ENCODE measurements around the gene BTBD2. TPM values are rescaled to one million over a fixed set of nuclear protein-coding genes. Genes with fewer than 3 reads are reported as not detected.
A peak's percentile ranks its signal among the peaks of the same experiment; 100 is the strongest.

BTBD2 gene
- polyA plus RNA-seq (2013) = 43.8 and 44.5 TPM in 2 replicates

DNA sequence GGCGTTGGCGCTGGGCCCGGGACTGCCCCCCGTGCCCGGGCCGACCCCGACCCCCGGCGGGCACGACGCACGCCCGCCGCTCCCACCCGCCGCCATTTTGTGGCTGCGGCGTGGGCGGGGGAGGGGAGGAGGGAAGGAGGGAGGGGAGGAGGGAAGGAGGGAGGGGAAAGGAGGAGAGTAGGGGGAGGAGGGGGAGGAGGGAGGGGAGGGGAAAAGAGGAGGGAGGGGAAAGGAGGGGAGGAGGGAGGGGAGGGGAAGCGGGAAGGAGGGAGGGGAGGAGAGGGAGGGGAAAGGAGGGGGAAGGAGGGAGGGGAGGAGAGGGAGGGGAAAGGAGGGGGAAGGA, at the start of gene BTBD2:
TSS of gene BTBD2 (minus strand) at position 107 of the 343 bp plus-strand sequence. CDS start at position 96, 11 bp downstream.
- H3K79me1 ChIP-seq (ENCODE audit: low read length) = peaks cover 3% of the 10 kb centered on the region
- H3K27ac ChIP-seq (ENCODE audit: low read depth, low read length) = peak within 1 kb of the TSS; percentile 25
- peaks cover 5% of the 10 kb centered on the region for H3K9me3 ChIP-seq (ENCODE audit: insufficient read depth, low read depth, low read length)
- H2AFZ ChIP-seq (ENCODE audit: insufficient read depth, low read length, poor library complexity) = peak within 1 kb of the TSS; percentile 94
- H2BK5ac ChIP-seq (ENCODE audit: low read depth, low read length, poor library complexity) = no peak within 1 kb of the TSS
- peaks cover 10 to 11% of the 10 kb centered on the region in 2 experiments for H3K4me1 ChIP-seq (ENCODE audit: control insufficient read depth in 1 of 2, insufficient read depth in 2 of 2, low read length in 2 of 2)
- DNase-seq = no peak
- H3K36me3 ChIP-seq (ENCODE audit: control insufficient read depth in 1 of 2, insufficient read depth in 2 of 2, low read length in 2 of 2) = no peaks in the 10 kb centered on the region
- H3K9ac ChIP-seq (ENCODE audit: low read length) = peak within 1 kb of the TSS; percentile 85
- peak within 1 kb of the TSS; percentile 100 for H3K18ac ChIP-seq (ENCODE audit: low read length)
- peak within 1 kb of the TSS; percentile 89 for H2BK120ac ChIP-seq (ENCODE audit: insufficient read depth, low read length, poor library complexity)
- H3K23ac ChIP-seq (ENCODE audit: low read length) = no peak within 1 kb of the TSS
- H4K12ac ChIP-seq (ENCODE audit: low read depth, low read length) = peak within 1 kb of the TSS; percentile 95
- peak within 1 kb of the TSS; percentile 78 for H3K4ac ChIP-seq (ENCODE audit: low read depth, low read length)
- no peak within 1 kb of the TSS for H2BK12ac ChIP-seq (ENCODE audit: low read length)
- no peaks in the 10 kb centered on the region for H3K27me3 ChIP-seq (ENCODE audit: insufficient read depth, low read length)
- peak within 1 kb of the TSS; percentile 97 for H4K8ac ChIP-seq (ENCODE audit: low read depth, low read length)
- peaks cover 4% of the 10 kb centered on the region for H3K79me2 ChIP-seq (ENCODE audit: control insufficient read depth, insufficient read depth, low read length, poor library complexity)
- H3K4me3 ChIP-seq (ENCODE audit: low read depth, low read length) = peak within 1 kb of the TSS; percentile 84
- H3K4me2 ChIP-seq (ENCODE audit: low read length) = peak within 1 kb of the TSS; percentile 89
- H4K91ac ChIP-seq (ENCODE audit: low read depth, low read length) = peak within 1 kb of the TSS; percentile 87
- H2AK5ac ChIP-seq (ENCODE audit: low read length) = peak within 1 kb of the TSS; percentile 93
- H3K14ac ChIP-seq (ENCODE audit: low read length) = peak within 1 kb of the TSS; percentile 97
- WGBS (ENCODE audit: extremely low coverage, insufficient coverage, insufficient read length) = no CpG with 5 or more reads among the region's 20 CpGs

DNA sequence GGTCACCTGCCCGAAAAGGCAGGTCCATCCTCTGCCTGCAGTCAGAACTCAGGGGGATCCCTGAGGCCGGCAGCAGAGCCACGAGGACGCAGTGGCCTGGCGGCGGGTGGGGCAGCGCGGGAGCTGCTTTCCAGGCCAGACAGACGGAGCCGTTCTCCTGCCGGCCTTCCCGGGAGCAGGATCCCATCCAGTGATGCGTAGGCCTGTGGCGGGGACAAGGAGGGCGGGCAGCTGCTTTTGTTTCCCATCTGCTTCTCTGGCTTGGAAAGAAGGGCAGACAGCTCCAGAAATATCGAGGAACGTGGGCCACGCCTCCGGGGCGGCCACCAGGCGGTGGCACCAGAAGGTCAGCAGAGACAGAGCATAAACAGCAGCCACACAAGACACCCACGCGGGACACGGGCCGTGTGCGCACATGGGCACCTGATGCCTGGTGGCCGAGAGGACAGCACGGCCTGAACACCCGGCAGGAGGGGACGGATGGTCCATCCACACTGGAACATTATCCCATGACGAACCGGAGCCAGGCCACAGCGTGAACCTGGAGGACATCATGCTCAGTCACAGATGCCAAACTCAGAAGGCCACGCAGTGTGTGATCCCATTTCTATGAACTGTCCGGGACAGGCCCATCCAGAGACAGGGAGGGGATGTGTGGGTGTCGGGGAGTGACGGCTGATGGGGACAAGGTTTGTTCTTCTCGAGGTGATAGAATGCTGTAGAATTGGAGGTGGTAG, 49.4 kb upstream of the BTBD2 start:
- Histone ChIP-seq H4K12ac (ENCODE audit: low read depth, low read length) (no peak overlapping the region), H2AK5ac (ENCODE audit: low read length) (peak overlapping the region; percentile 16), H3K18ac (ENCODE audit: low read length) (no peak overlapping the region), H3K27me3 (ENCODE audit: insufficient read depth, low read length) (no peaks in the 10 kb centered on the region), H2BK5ac (ENCODE audit: low read depth, low read length, poor library complexity) (no peak overlapping the region), H3K27ac (ENCODE audit: low read depth, low read length) (no peak overlapping the region), H3K9me3 (ENCODE audit: insufficient read depth, low read depth, low read length) (no peaks in the 10 kb centered on the region), H2BK120ac (ENCODE audit: insufficient read depth, low read length, poor library complexity) (no peak overlapping the region), H3K79me2 (ENCODE audit: control insufficient read depth, insufficient read depth, low read length, poor library complexity) (peaks cover 8% of the 10 kb centered on the region), H2AFZ (ENCODE audit: insufficient read depth, low read length, poor library complexity) (no peak overlapping the region), H3K4ac (ENCODE audit: low read depth, low read length) (no peak overlapping the region), H3K23ac (ENCODE audit: low read length) (no peak overlapping the region), H3K4me3 (ENCODE audit: low read depth, low read length) (no peak overlapping the region), H3K4me2 (ENCODE audit: low read length) (no peak overlapping the region), H3K14ac (ENCODE audit: low read length) (no peak overlapping the region), H4K91ac (ENCODE audit: low read depth, low read length) (no peak overlapping the region), H4K8ac (ENCODE audit: low read depth, low read length) (no peak overlapping the region), H3K79me1 (ENCODE audit: low read length) (peaks cover 18% of the 10 kb centered on the region), H2BK12ac (ENCODE audit: low read length) (no peak overlapping the region), H3K36me3 (ENCODE audit: control insufficient read depth in 1 of 2, insufficient read depth in 2 of 2, low read length in 2 of 2) (no peaks in the 10 kb centered on the region), H3K9ac (ENCODE audit: low read length) (no peak overlapping the region), H3K4me1 (ENCODE audit: control insufficient read depth in 1 of 2, insufficient read depth in 2 of 2, low read length in 2 of 2) (peaks cover 14 to 17% of the 10 kb centered on the region in 2 experiments)
- DNase-seq = no peak
- no CpG with 5 or more reads among the region's 38 CpGs for WGBS (ENCODE audit: extremely low coverage, insufficient coverage, insufficient read length)

- Histone ChIP-seq H3K27me3 (ENCODE audit: insufficient read depth, low read length) (no peaks in the 10 kb centered on the region), H3K4me1 (ENCODE audit: control insufficient read depth in 1 of 2, insufficient read depth in 2 of 2, low read length in 2 of 2) (peaks cover 20 to 22% of the 10 kb centered on the region in 2 experiments), H2BK120ac (ENCODE audit: insufficient read depth, low read length, poor library complexity) (no peak overlapping the region), H3K79me1 (ENCODE audit: low read length) (peaks cover 23% of the 10 kb centered on the region), H3K4me2 (ENCODE audit: low read length) (no peak overlapping the region), H3K79me2 (ENCODE audit: control insufficient read depth, insufficient read depth, low read length, poor library complexity) (peaks cover 8% of the 10 kb centered on the region), H3K4ac (ENCODE audit: low read depth, low read length) (no peak overlapping the region), H2AK5ac (ENCODE audit: low read length) (no peak overlapping the region), H3K9ac (ENCODE audit: low read length) (no peak overlapping the region), H2AFZ (ENCODE audit: insufficient read depth, low read length, poor library complexity) (no peak overlapping the region), H3K18ac (ENCODE audit: low read length) (no peak overlapping the region), H4K8ac (ENCODE audit: low read depth, low read length) (no peak overlapping the region), H3K14ac (ENCODE audit: low read length) (no peak overlapping the region), H3K9me3 (ENCODE audit: insufficient read depth, low read depth, low read length) (no peaks in the 10 kb centered on the region), H3K23ac (ENCODE audit: low read length) (no peak overlapping the region), H3K27ac (ENCODE audit: low read depth, low read length) (no peak overlapping the region), H3K4me3 (ENCODE audit: low read depth, low read length) (no peak overlapping the region), H2BK5ac (ENCODE audit: low read depth, low read length, poor library complexity) (no peak overlapping the region), H2BK12ac (ENCODE audit: low read length) (no peak overlapping the region), H4K12ac (ENCODE audit: low read depth, low read length) (no peak overlapping the region), H3K36me3 (ENCODE audit: control insufficient read depth in 1 of 2, insufficient read depth in 2 of 2, low read length in 2 of 2) (no peaks in the 10 kb centered on the region), H4K91ac (ENCODE audit: low read depth, low read length) (no peak overlapping the region)
- no peak for DNase-seq
- WGBS (ENCODE audit: extremely low coverage, insufficient coverage, insufficient read length) = no CpG with 5 or more reads among the region's 13 CpGs
Measured at GRCh38 chr19:2064395-2064787, 48.9 kb upstream of the BTBD2 start.

DNA sequence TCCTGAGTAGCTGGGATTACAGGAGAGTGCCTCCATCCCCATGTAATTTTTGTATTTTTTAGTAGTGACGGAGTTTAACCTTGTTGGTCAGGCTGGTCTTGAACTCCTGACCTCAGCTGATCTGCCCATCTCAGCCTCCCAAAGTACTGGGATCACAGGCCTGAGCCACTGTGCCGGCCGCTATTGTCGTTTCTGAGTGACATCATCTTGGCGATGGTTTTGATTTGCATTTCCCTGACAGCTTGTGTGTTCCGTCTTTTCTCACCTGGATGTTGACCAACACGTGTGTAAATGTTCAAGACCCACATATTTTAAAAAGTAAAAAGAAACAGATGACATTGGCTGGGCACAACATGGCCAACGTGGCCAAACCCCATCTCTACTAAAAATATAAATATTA, 48.3 kb upstream of the BTBD2 start:
- Histone ChIP-seq H3K4me1 (ENCODE audit: control insufficient read depth in 1 of 2, insufficient read depth in 2 of 2, low read length in 2 of 2) (peaks cover 23 to 27% of the 10 kb centered on the region in 2 experiments), H3K36me3 (ENCODE audit: control insufficient read depth in 1 of 2, insufficient read depth in 2 of 2, low read length in 2 of 2) (no peaks in the 10 kb centered on the region), H3K9me3 (ENCODE audit: insufficient read depth, low read depth, low read length) (no peaks in the 10 kb centered on the region), H3K14ac (ENCODE audit: low read length) (no peak overlapping the region), H2AK5ac (ENCODE audit: low read length) (no peak overlapping the region), H4K8ac (ENCODE audit: low read depth, low read length) (no peak overlapping the region), H3K4me2 (ENCODE audit: low read length) (no peak overlapping the region), H3K27ac (ENCODE audit: low read depth, low read length) (no peak overlapping the region), H2BK120ac (ENCODE audit: insufficient read depth, low read length, poor library complexity) (no peak overlapping the region), H3K4ac (ENCODE audit: low read depth, low read length) (no peak overlapping the region), H3K9ac (ENCODE audit: low read length) (no peak overlapping the region), H3K79me1 (ENCODE audit: low read length) (peaks cover 25% of the 10 kb centered on the region), H3K4me3 (ENCODE audit: low read depth, low read length) (no peak overlapping the region), H3K27me3 (ENCODE audit: insufficient read depth, low read length) (no peaks in the 10 kb centered on the region), H2BK5ac (ENCODE audit: low read depth, low read length, poor library complexity) (no peak overlapping the region), H2BK12ac (ENCODE audit: low read length) (no peak overlapping the region), H3K79me2 (ENCODE audit: control insufficient read depth, insufficient read depth, low read length, poor library complexity) (peaks cover 8% of the 10 kb centered on the region), H3K23ac (ENCODE audit: low read length) (no peak overlapping the region), H2AFZ (ENCODE audit: insufficient read depth, low read length, poor library complexity) (no peak overlapping the region), H4K91ac (ENCODE audit: low read depth, low read length) (no peak overlapping the region), H4K12ac (ENCODE audit: low read depth, low read length) (no peak overlapping the region), H3K18ac (ENCODE audit: low read length) (no peak overlapping the region)
- WGBS (ENCODE audit: extremely low coverage, insufficient coverage, insufficient read length) = no CpG with 5 or more reads among the region's 8 CpGs
- DNase-seq = no peak
